K562 (cell line): Measurements from ENCODE around the gene NYNRIN. TPM values are rescaled to one million over a fixed set of nuclear protein-coding genes. Genes with fewer than 3 reads are reported as not detected.

Source experiments
- ATAC-seq: fragments of 200-7000 bp; cut with Tn5 transposase; 3 replicates; pipeline ENCODE4 v1.9.1; 2020; ENCODE audit warnings: moderate library complexity
- BruUV-seq: library from RNA; stranded (reverse); fragments of 400-500 nt; replicated peaks from 2 replicates; lab custom pipeline; 2021; lab: Mats Ljungman, UMichigan
- CTCF ChIA-PET: fragments of 300-600 bp; formaldehyde crosslinking; extraction: SDS; loops from one replicate; lab custom pipeline; 2021; ENCODE audit warnings: low intra/inter-chr PET ratio; lab: Yijun Ruan, JAX
- POLR2A ChIA-PET: fragments of 300-600, 350-650 bp; sonication (Branson Sonifier 250); formaldehyde crosslinking; extraction: SDS; loops from one replicate; lab custom pipeline; 2021; ENCODE audit warnings: antibody characterized with exemption, inconsistent platforms; lab: Yijun Ruan, JAX
- DNase-seq, 4 experiments: peaks; one replicate each; pipeline versions ENCODE4 v3.0.0 to v3.0.0-alpha.2; 2011 to 2018; ENCODE audit warnings: low spot score in 3 of 4, mixed read lengths in 3 of 4; ENCODE audit errors: extremely low read depth in 1 of 4
- FAIRE-seq: peaks from 2 replicates; lab custom pipeline; 2011; peaks lifted over from hg19 to GRCh38; lab: Jason Lieb, UNC
- H2AFZ ChIP-seq: 2 replicates; pipeline ENCODE4 v1.6.0; 2011; ENCODE audit warnings: low read depth, low read length, control low read depth, inconsistent platforms
- H3K27ac ChIP-seq: fragments of 200-600 bp; 3 replicates; pipeline ENCODE4 v1.8.0; 2011; ENCODE audit warnings: low read depth, mild to moderate bottlenecking, control low read depth, inconsistent platforms, low read length, moderate library complexity, mixed read lengths; ENCODE audit errors: extremely low read depth
- H3K27me3 ChIP-seq, 2 experiments: fragments of 300-600 bp in 1 of 2; 2 replicates in 1 of 2; 3 replicates in 1 of 2; pipeline versions ENCODE4 v1.6.0 to v1.8.0; 2011; ENCODE audit warnings: inconsistent platforms in 2 of 2, low read length in 2 of 2, mild to moderate bottlenecking in 1 of 2, mixed read lengths in 1 of 2, moderate library complexity in 1 of 2; ENCODE audit not compliant: control insufficient read depth in 2 of 2, insufficient read depth in 2 of 2
- H3K36me3 ChIP-seq: fragments of 300-600 bp; 3 replicates; pipeline ENCODE4 v1.8.0; 2011; ENCODE audit warnings: mild to moderate bottlenecking, low read length, inconsistent platforms; ENCODE audit not compliant: control insufficient read depth, insufficient read depth
- H3K4me1 ChIP-seq, 2 experiments: fragments of 200-600 bp in 1 of 2; replicated peaks in 1 of 2; 2 replicates in 1 of 2; 3 replicates in 1 of 2; pipeline versions ENCODE4 v1.5.1 to v1.8.0; 2011; ENCODE audit warnings: inconsistent platforms in 2 of 2, low read length in 2 of 2, mild to moderate bottlenecking in 1 of 2, mixed read lengths in 1 of 2, moderate library complexity in 1 of 2; ENCODE audit not compliant: control insufficient read depth in 2 of 2, insufficient read depth in 2 of 2
- H3K4me2 ChIP-seq: 2 replicates; pipeline ENCODE4 v1.6.1; 2011; ENCODE audit warnings: low read length, control low read depth, inconsistent platforms, mixed read lengths; ENCODE audit not compliant: insufficient read depth
- H3K4me3 ChIP-seq: fragments of 200-600 bp; sonication (generic), shearing (Covaris generic); 2 replicates; pipeline ENCODE4 v1.5.1; 2016; ENCODE audit warnings: control low read depth, inconsistent platforms
- H3K79me2 ChIP-seq: fragments of 200-600 bp; 3 replicates; pipeline ENCODE4 v1.8.0; 2011; ENCODE audit warnings: low read length, inconsistent platforms; ENCODE audit not compliant: control insufficient read depth, insufficient read depth
- H3K9ac ChIP-seq, 2 experiments: 2 replicates each; pipeline versions ENCODE4 v1.6.0 to v1.6.1; 2011; ENCODE audit warnings: low read depth in 2 of 2, low read length in 2 of 2, control low read depth in 1 of 2, inconsistent platforms in 1 of 2, mild to moderate bottlenecking in 1 of 2, mixed read lengths in 1 of 2; ENCODE audit not compliant: insufficient read depth in 1 of 2
- H3K9me1 ChIP-seq: one replicate; pipeline ENCODE4 v1.6.0; 2011; ENCODE audit warnings: inconsistent platforms, mild to moderate bottlenecking, low read length, moderate library complexity; ENCODE audit not compliant: control insufficient read depth, insufficient read depth
- H3K9me3 ChIP-seq: replicated peaks from 2 replicates; pipeline ENCODE4 v1.5.1; 2011; ENCODE audit warnings: low read depth, low read length, inconsistent platforms; ENCODE audit not compliant: control insufficient read depth, insufficient read depth
- H4K20me1 ChIP-seq: replicated peaks from 2 replicates; pipeline ENCODE4 v1.6.1; 2011; ENCODE audit warnings: low read length, inconsistent platforms, mixed read lengths; ENCODE audit not compliant: control insufficient read depth, insufficient read depth
- BRD4 ChIP-seq: fragments of 200-600 bp; sonication (generic); IDR thresholded peaks from 2 replicates; pipeline ENCODE4 v1.6.1; 2017; ENCODE audit warnings: inconsistent platforms
- CBFB ChIP-seq: sonication (generic); formaldehyde crosslinking; IDR thresholded peaks from 2 replicates; pipeline ENCODE4 v1.4.0; 2020; ENCODE audit warnings: mild to moderate bottlenecking, missing genetic modification reagents
- FIP1L1 ChIP-seq: fragments of 200-400 bp; formaldehyde crosslinking; IDR thresholded peaks from 2 replicates; pipeline ENCODE4 v1.6.1; 2018; ENCODE audit warnings: mild to moderate bottlenecking, low read depth, low read length; ENCODE audit not compliant: poor library complexity, severe bottlenecking
- FOXK2 ChIP-seq, 2 experiments: fragments of 450-650 bp; IDR thresholded peaks in 1 of 2; conservative IDR thresholded peaks in 1 of 2; 2 replicates each; pipeline ENCODE4 v1.6.1; 2016; ENCODE audit warnings: low read depth in 2 of 2, mild to moderate bottlenecking in 1 of 2
- HMBOX1 ChIP-seq: sonication (generic); IDR thresholded peaks from 2 replicates; pipeline ENCODE4 v1.6.1; 2016
- MNT ChIP-seq, 2 experiments: fragments of 450-650 bp; conservative IDR thresholded peaks; 2 replicates each; pipeline ENCODE4 v1.6.1; 2017; ENCODE audit warnings: mild to moderate bottlenecking in 2 of 2, moderate library complexity in 2 of 2
- PHF8 ChIP-seq: fragments of 200-600 bp; sonication (generic); IDR thresholded peaks from 2 replicates; pipeline ENCODE4 v1.6.1; 2012; ENCODE audit warnings: mixed run types, mild to moderate bottlenecking, inconsistent platforms, low read length, moderate library complexity, borderline replicate concordance
- POLR2A ChIP-seq: fragments of 450-650 bp; conservative IDR thresholded peaks from 2 replicates; pipeline ENCODE4 v1.6.1; 2016
- TCFL5 ChIP-seq: fragments of 250-450 bp; sonication (Bioruptor Pico); conservative IDR thresholded peaks from 2 replicates; pipeline ENCODE4 v1.6.1; 2021; ENCODE audit warnings: mild to moderate bottlenecking, moderate library complexity, matching md5 sums
- VEZF1 ChIP-seq: fragments of 200-800 bp; sonication (Bioruptor generic); IDR thresholded peaks from 2 replicates; pipeline ENCODE4 v1.6.1; 2017; ENCODE audit warnings: missing genetic modification characterization, missing compliant biosample characterization
- ZNF146 ChIP-seq: IDR thresholded peaks from one replicate; pipeline ENCODE4 v1.6.1; 2018; ENCODE audit warnings: missing compliant biosample characterization; ENCODE audit not compliant: unreplicated experiment
- ZNF586 ChIP-seq: fragments of 450-650 bp; formaldehyde crosslinking; conservative IDR thresholded peaks from 2 replicates; pipeline ENCODE4 v1.4.0; 2020; ENCODE audit warnings: mild to moderate bottlenecking, moderate library complexity
- ZNF695 ChIP-seq: fragments of 450-650 bp; formaldehyde crosslinking; IDR thresholded peaks from 2 replicates; pipeline ENCODE4 v1.4.0; 2020; ENCODE audit warnings: mild to moderate bottlenecking, moderate library complexity
- ZNF699 ChIP-seq: fragments of 250-450 bp; sonication (Bioruptor Pico); IDR thresholded peaks from 2 replicates; pipeline ENCODE4 v1.8.0; 2021; ENCODE audit warnings: mild to moderate bottlenecking, moderate library complexity; ENCODE audit not compliant: insufficient replicate concordance
- ZNF740 ChIP-seq, 3 experiments: fragments of 200-800 bp in 1 of 3; sonication (Bioruptor generic) in 1 of 3; sonication (generic) in 1 of 3; formaldehyde crosslinking in 1 of 3; IDR thresholded peaks; 2 replicates each; pipeline versions ENCODE4 v1.6.1 to v1.8.0; 2016 to 2022; ENCODE audit warnings: mild to moderate bottlenecking in 2 of 3, missing compliant biosample characterization in 2 of 3, missing genetic modification characterization in 2 of 3, missing genetic modification reagents in 1 of 3
- ZNF785 ChIP-seq: fragments of 250-450 bp; sonication (Bioruptor Pico); IDR thresholded peaks from 2 replicates; pipeline ENCODE4 v1.4.0; 2020; ENCODE audit warnings: mild to moderate bottlenecking
- WGBS: fragments of 100-300 bp; shearing (Covaris generic); methylation state at CpG from one replicate; pipeline ENCODE4 v1.1.6; 2016; ENCODE audit warnings: low coverage, mixed read lengths; ENCODE audit not compliant: insufficient coverage; ENCODE audit errors: missing lambda C conversion rate; 5-methylcytosine and 5-hydroxymethylcytosine counted together
- in situ Hi-C: fragments of 300-500 bp; cut with MboI; formaldehyde crosslinking; loops from 4 replicates; pipeline ENCODE4 v1.15.0; 2018; ENCODE audit warnings: inconsistent platforms, mixed read lengths
- intact Hi-C: fragments of 100-400 bp; cut with micrococcal nuclease; formaldehyde crosslinking; loops from 2 replicates; pipeline ENCODE4 v1.14.2; 2022
- polyA plus RNA-seq, 8 experiments: library from polyadenylated mRNA; depleted of rRNA in 4 of 8; stranded (reverse) in 5 of 8; unstranded in 3 of 8; fragments of >200 nt; fragmentation: Nextera tagmentation in 2 of 8; fragmentation: Illumina TruSeq in 1 of 8; extraction: Ambion mirVana in 2 of 8; extraction: Trizol in 1 of 8; gene quantifications; 2 replicates each; pipeline versions ENCODE4 v1.2.1 to v1.2.3, GENCODE V29; 2011 to 2014; ENCODE audit warnings: inconsistent platforms in 1 of 8, missing spikeins in 1 of 8
- total RNA-seq, 7 experiments: library from RNA; depleted of rRNA in 6 of 7; stranded (reverse); fragments of >200 nt in 6 of 7; fragmentation: Illumina TruSeq in 2 of 7; extraction: Trizol in 2 of 7; gene quantifications; 2 replicates each; pipeline versions ENCODE4 v1.2.1 to v1.2.3, GENCODE V29; 2011 to 2021; ENCODE audit warnings: low replicate concordance in 1 of 7

NYNRIN gene
- total and polyA plus RNA-seq, 9 of the 15 experiments (the other 6 are each of a cell fraction or from before 2014, with no cell fraction given), result 0.04 to 1.2 (median 0.28) TPM

DNA sequence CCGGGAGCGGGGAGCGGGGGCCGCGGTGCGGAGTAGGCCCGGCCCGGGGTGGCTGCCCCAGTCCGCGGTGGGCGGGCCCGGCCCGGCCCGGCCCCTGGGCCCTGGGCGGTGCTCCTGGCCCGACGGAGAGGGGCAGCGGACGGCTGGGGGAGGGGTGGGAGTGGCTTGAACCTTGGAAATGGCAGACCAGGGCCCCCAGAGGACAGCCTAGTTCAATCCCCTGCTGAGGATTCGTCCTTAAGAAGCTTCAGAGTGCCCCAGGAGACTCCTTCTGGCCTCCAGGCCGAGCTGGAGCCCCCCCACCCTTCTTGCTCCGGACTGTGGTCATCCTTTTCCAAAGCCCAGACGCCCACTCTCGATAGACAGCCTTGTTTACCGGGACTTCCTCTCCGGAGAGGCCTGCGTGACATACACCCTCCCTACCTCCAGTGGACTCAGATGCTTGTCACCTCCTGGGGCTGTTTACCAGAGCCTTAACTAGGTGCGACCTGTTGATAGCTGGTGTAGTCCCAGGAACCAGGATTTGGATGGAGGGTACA, 31.4 kb downstream of the NYNRIN start:
- ChIA-PET POLR2A (interaction anchor here (0.7 to 3.9 kb wide), 9 partner anchors 9 to 188 kb away, joined by 3 to 43 read pairs (median 6); partner anchors contain the start of genes SDR39U1 and TINF2), CTCF (interaction anchor here (1.3 kb wide), 1 partner anchor 103 kb away, joined by 5 read pairs; no protein-coding TSS in a partner anchor)
- ATAC-seq (peak; percentile 85), DNase-seq (peak in 3 of 4 experiments; percentile 74 to 88 (median 85)), FAIRE-seq (peak; percentile 80)
- in situ Hi-C loops (loop anchor here (5.0 to 10.0 kb wide), 3 partner anchors 98 to 375 kb away; partner anchors contain the start of genes CARMIL3 and TINF2), intact Hi-C loops (loop anchor here (2.0 kb wide), 1 partner anchor 187 kb away; the partner anchor contains the start of gene TINF2)
- 0% methylated on average over 4 of the region's 28 CpGs for WGBS
- peaks cover 18% of the 10 kb centered on the region; the same call in 2 of the 3 replicates for H3K36me3 ChIP-seq
- peak overlapping the region; percentile 79 for H2AFZ ChIP-seq
- H3K4me2 ChIP-seq, result peak overlapping the region; percentile 92
- H3K4me1 ChIP-seq, result peaks cover 35 to 53% of the 10 kb centered on the region in 2 experiments
- no TSS peak for BruUV-seq
- peak overlapping the region; percentile 85 for H3K27ac ChIP-seq
- peaks cover 12% of the 10 kb centered on the region for H3K79me2 ChIP-seq
- H3K9me3 ChIP-seq, result no peaks in the 10 kb centered on the region; the same call in 1 of the 2 replicates
- H3K9ac ChIP-seq, result peak overlapping the region; percentile 84 to 91
- peak overlapping the region; percentile 68 for H3K4me3 ChIP-seq
- peaks cover 3% of the 10 kb centered on the region for H3K9me1 ChIP-seq
- H4K20me1 ChIP-seq, result peaks cover 5% of the 10 kb centered on the region; the same call in 1 of the 2 replicates
- no peaks in the 10 kb centered on the region for H3K27me3 ChIP-seq
- peak; percentile 73 for TF ChIP-seq HMBOX1
- TF ChIP-seq FIP1L1, result no peak
- TF ChIP-seq POLR2A, result no peak
- peak; percentile 78 for TF ChIP-seq ZNF740 (CRISPR knock-in tag; IDR thresholded peaks at IDR 0.05)
- TF ChIP-seq ZNF740 (tag; IDR thresholded peaks at IDR 0.05), result no peak; a peak in 1 of 4 replicates
- TF ChIP-seq CBFB, result no peak
- no peak for TF ChIP-seq TCFL5 (CRISPR knock-in tag)
- TF ChIP-seq ZNF785 (CRISPR knock-in tag), result no peak
- no peak for TF ChIP-seq ZNF695 (CRISPR knock-in tag)
- TF ChIP-seq ZNF146 (CRISPR knock-in tag), result no peak
- no peak for TF ChIP-seq ZNF699 (CRISPR knock-in tag)
- TF ChIP-seq FOXK2 (conservative IDR thresholded peaks at IDR 0.05 in 1 of 2, IDR thresholded peaks at IDR 0.05 in 1 of 2; ENCODE audit: low read depth in 2 of 2), result peak; percentile 77 to 89
- peak; percentile 1; the same call in 1 of the 2 replicates for TF ChIP-seq PHF8
- TF ChIP-seq BRD4, result no peak
- peak; percentile 16; the same call in 1 of the 2 replicates for TF ChIP-seq VEZF1
- TF ChIP-seq ZNF586, result no peak
- TF ChIP-seq MNT (conservative IDR thresholded peaks at IDR 0.05), result peak; percentile 15 to 34; a peak in 1 of 4 replicates
